ENCODE measurements around the gene CRYBG2. TPM values are rescaled to one million over a fixed set of nuclear protein-coding genes. Genes with fewer than 3 reads are reported as not detected.

Gene CRYBG2
- total RNA-seq, 2 experiments from 2014 or later, result 0.37 to 0.72 TPM

- Mint-ChIP-seq H3K36me3 (ENCODE audit: low read depth) (no peaks in the 10 kb centered on the region), H3K27ac (no peak overlapping the region), H3K9me3 (no peaks in the 10 kb centered on the region), H3K4me3 (no peak overlapping the region), H3K27me3 (ENCODE audit: low read depth) (no peaks in the 10 kb centered on the region), H3K4me1 (ENCODE audit: low read depth) (peaks cover 33% of the 10 kb centered on the region)
- CTCF ChIA-PET, result interaction anchor here (1.0 to 1.2 kb wide), 2 partner anchors 24 to 50 kb away, joined by 3 read pairs; partner anchors contain the start of gene CD52
- intact Hi-C loops (cut with micrococcal nuclease), result no loop called here
- no peak for DNase-seq
Measured at GRCh38 chr1:26367441-26367840, 13.5 kb upstream of the CRYBG2 start.

DNA sequence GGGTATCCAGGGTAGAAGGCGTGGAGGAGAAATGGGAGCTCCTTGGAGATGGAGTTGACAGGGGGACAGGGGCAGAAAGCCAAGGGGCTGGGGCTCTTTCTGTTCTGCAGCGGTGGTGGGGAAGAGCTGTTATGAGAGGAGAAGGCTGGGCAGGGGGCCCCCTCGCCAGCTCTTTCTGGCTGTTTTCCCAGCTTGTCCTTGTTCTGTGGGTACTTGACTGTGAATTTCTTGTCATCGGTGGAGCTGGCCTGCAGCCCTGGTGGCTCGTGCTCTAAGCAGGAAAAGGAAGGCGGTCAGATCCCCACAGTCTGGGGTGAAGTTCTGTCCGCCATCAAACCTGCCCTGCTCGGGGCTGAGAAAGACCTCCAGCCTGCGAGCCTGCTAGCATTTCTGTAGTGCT lies 11.0 kb upstream of the CRYBG2 start:
- no peak for DNase-seq
- intact Hi-C loops (cut with micrococcal nuclease), result loop anchor here (5.0 kb wide), 1 partner anchor 43 kb away; no protein-coding TSS in a partner anchor
- no peaks in the 10 kb centered on the region for H3K36me3 Mint-ChIP-seq (ENCODE audit: low read depth)
- CTCF ChIA-PET, result interaction anchor here (0.9 to 3.4 kb wide), 17 partner anchors 8 to 195 kb away, joined by 3 to 42 read pairs (median 6); partner anchors contain the start of genes CATSPER4, CRYBG2, ZNF593 and ZNF683
- no peak overlapping the region for H3K4me3 Mint-ChIP-seq
- H3K4me1 Mint-ChIP-seq (ENCODE audit: low read depth), result peaks cover 24% of the 10 kb centered on the region
- H3K9me3 Mint-ChIP-seq, result no peaks in the 10 kb centered on the region
- H3K27ac Mint-ChIP-seq, result no peak overlapping the region
- H3K27me3 Mint-ChIP-seq (ENCODE audit: low read depth), result peaks cover 6% of the 10 kb centered on the region

DNA sequence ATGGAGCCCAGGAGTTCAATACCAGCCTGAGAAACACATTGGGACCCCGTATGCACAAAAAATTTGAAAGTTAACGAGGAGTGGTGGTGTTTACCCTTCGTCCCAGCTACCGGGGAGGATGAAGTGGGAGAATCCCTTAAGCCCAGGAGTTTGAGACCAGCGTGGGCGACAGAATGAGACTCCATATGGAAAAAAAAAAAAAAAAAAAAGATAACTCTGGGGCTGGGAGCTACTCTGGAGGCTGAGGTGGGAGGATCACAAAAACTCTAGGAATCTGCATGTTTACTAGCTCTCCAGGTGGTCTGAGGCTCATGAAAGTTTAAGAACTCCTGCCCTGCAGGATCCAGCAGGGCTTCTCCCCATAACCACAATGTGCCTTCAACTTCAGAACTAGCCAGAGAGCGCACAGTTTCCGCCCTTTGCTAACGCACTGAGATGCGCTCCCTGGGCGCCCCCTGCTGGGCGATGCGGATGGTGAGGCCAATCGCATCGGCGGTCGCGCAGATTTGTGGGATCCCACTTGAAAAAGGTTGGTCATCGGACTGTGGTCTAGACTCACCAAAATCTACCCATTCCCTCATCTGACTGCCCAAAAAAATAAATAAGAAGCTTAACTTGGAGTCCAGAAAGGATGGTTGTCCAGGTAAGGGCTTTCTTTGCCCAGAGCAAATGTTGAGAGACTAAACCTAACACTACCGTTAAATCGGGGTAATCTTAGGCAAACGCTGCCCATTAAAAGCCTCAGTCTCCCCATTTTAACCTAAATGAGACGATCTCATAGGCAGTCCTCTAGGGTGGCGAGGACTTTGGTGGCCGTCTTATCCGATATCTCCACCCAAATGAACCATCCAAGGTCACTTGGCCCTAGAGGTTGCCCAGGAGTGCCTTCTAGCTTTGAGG lies 9.9 kb upstream of the CRYBG2 start:
- intact Hi-C loops (cut with micrococcal nuclease), result loop anchor here (1.0 to 5.0 kb wide), 4 partner anchors 41 to 87 kb away; no protein-coding TSS in a partner anchor
- Mint-ChIP-seq H3K9me3 (no peaks in the 10 kb centered on the region), H3K27me3 (ENCODE audit: low read depth) (peaks cover 6% of the 10 kb centered on the region), H3K4me3 (no peak overlapping the region), H3K27ac (no peak overlapping the region), H3K36me3 (ENCODE audit: low read depth) (no peaks in the 10 kb centered on the region), H3K4me1 (ENCODE audit: low read depth) (peaks cover 32% of the 10 kb centered on the region)
- CTCF ChIA-PET, result interaction anchor here (0.6 to 3.4 kb wide), 37 partner anchors 9 to 794 kb away, joined by 3 to 42 read pairs (median 4); partner anchors contain the start of genes CATSPER4, CD52, CRYBG2 and DHDDS
- DNase-seq, result peak; percentile 90

GRCh38 chr1:26362331-26362730 lies 8.4 kb upstream of the CRYBG2 start:
- CTCF ChIA-PET, result interaction anchor here (0.6 to 1.6 kb wide), 8 partner anchors 11 to 149 kb away, joined by 3 to 7 read pairs (median 4); partner anchors contain the start of gene CD52
- no peak overlapping the region for H3K27ac Mint-ChIP-seq
- no peaks in the 10 kb centered on the region for H3K36me3 Mint-ChIP-seq (ENCODE audit: low read depth)
- H3K4me1 Mint-ChIP-seq (ENCODE audit: low read depth), result peaks cover 32% of the 10 kb centered on the region
- H3K27me3 Mint-ChIP-seq (ENCODE audit: low read depth), result peaks cover 6% of the 10 kb centered on the region
- H3K9me3 Mint-ChIP-seq, result no peaks in the 10 kb centered on the region
- DNase-seq, result no peak
- intact Hi-C loops (cut with micrococcal nuclease), result loop anchor here (2.0 to 5.0 kb wide), 3 partner anchors 40 to 86 kb away; no protein-coding TSS in a partner anchor
- no peak overlapping the region for H3K4me3 Mint-ChIP-seq

DNA sequence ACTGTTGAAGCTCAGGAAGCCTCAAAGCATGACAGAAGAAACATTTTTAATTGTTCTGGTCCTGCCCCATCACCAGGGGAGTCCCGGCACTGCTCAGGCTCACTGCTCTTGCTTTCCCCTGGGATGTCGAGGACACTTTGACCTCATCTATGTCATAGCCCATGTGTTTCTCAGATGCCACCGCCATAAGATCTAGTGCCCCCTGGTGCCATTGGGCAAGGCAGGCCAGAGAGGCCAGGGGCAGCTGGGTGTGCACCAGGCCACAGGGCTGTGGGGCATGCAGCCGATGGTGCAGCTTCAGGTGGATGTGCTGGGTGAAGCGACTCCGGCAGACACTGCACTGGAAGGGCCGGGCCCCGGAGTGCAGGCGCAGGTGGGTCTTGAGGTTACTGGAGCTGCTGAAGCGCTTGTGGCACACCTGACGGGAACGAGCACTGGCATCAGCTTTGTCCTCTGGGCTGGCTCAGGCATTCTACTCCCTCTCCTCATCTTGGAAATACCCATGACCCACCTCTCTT lies 7.7 kb upstream of the CRYBG2 start:
- peaks cover 32% of the 10 kb centered on the region for H3K4me1 Mint-ChIP-seq (ENCODE audit: low read depth)
- H3K9me3 Mint-ChIP-seq, result no peaks in the 10 kb centered on the region
- intact Hi-C loops (cut with micrococcal nuclease), result loop anchor here (2.0 to 5.0 kb wide), 3 partner anchors 39 to 85 kb away; no protein-coding TSS in a partner anchor
- no peak overlapping the region for H3K4me3 Mint-ChIP-seq
- CTCF ChIA-PET, result interaction anchor here (0.6 to 1.6 kb wide), 8 partner anchors 12 to 149 kb away, joined by 3 to 7 read pairs (median 4); partner anchors contain the start of gene CD52
- no peaks in the 10 kb centered on the region for H3K36me3 Mint-ChIP-seq (ENCODE audit: low read depth)
- H3K27me3 Mint-ChIP-seq (ENCODE audit: low read depth), result peaks cover 6% of the 10 kb centered on the region
- no peak overlapping the region for H3K27ac Mint-ChIP-seq
- no peak for DNase-seq

GRCh38 chr1:26360807-26361604 lies 7.1 kb upstream of the CRYBG2 start:
- no peak for DNase-seq
- no peaks in the 10 kb centered on the region for H3K9me3 Mint-ChIP-seq
- peaks cover 6% of the 10 kb centered on the region for H3K27me3 Mint-ChIP-seq (ENCODE audit: low read depth)
- intact Hi-C loops (cut with micrococcal nuclease), result loop anchor here (5.0 kb wide), 1 partner anchor 39 kb away; no protein-coding TSS in a partner anchor
- H3K4me3 Mint-ChIP-seq, result peak overlapping the region; percentile 60
- H3K36me3 Mint-ChIP-seq (ENCODE audit: low read depth), result no peaks in the 10 kb centered on the region
- H3K4me1 Mint-ChIP-seq (ENCODE audit: low read depth), result peaks cover 32% of the 10 kb centered on the region
- no peak overlapping the region for H3K27ac Mint-ChIP-seq
- CTCF ChIA-PET, result interaction anchor here (0.6 to 1.2 kb wide), 4 partner anchors 85 to 191 kb away, joined by 3 to 4 read pairs (median 4); partner anchors contain the start of gene ZNF593

DNA sequence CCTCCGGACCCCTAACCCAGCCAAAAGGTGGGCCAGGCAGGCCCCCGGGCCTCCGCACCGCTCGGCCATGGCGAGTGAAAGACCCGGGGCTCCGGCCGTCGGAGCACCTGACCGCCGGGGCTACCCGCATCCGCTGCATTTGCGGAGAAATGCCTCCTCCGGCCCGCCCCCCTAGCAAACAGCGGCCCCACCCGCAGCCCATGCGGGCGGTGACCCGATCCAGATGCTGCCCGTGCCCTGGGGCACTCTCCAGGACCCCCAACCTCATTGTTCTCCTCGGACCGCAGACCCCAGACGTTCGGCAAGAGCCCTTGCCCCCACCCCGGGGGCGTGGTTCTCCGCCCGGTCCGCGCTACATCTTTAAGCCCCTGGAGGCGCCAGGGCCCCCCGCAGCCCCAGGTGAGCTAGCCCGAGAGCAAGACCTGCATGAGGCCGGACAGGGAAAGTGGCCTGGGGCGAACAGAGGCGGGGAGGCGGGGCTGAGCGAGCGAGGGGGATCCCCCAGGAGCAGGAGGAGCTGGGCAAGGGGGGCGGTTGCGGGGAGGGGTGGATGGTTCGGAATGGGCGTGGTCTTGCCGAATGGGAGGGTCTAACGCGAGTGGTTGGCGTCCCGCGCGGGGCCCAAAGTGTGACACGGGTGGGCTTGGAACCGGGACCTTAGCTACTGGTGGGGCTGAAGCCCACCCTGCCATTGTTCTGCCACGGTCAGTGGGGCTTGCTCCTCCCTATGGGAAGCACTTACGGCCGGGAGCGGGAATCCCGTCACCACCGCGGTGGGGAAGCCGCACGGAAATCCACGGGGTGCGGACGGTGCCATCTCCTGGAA lies 6.3 kb upstream of the CRYBG2 start:
- DNase-seq, result peak; percentile 67
- Mint-ChIP-seq H3K36me3 (ENCODE audit: low read depth) (no peaks in the 10 kb centered on the region), H3K27me3 (ENCODE audit: low read depth) (peaks cover 6% of the 10 kb centered on the region), H3K4me1 (ENCODE audit: low read depth) (peaks cover 32% of the 10 kb centered on the region), H3K9me3 (no peaks in the 10 kb centered on the region), H3K4me3 (peak overlapping the region; percentile 60), H3K27ac (no peak overlapping the region)
- intact Hi-C loops (cut with micrococcal nuclease), result loop anchor here (2.0 to 5.0 kb wide), 2 partner anchors 23 to 38 kb away; no protein-coding TSS in a partner anchor
- CTCF ChIA-PET, result interaction anchor here (0.9 to 1.3 kb wide), 2 partner anchors 57 to 190 kb away, joined by 4 read pairs; partner anchors contain the start of gene ZNF593

GRCh38 chr1:26358411-26359384 lies 4.8 kb upstream of the CRYBG2 start:
- Mint-ChIP-seq H3K36me3 (ENCODE audit: low read depth) (no peaks in the 10 kb centered on the region), H3K27ac (no peak overlapping the region), H3K27me3 (ENCODE audit: low read depth) (peaks cover 6% of the 10 kb centered on the region), H3K4me3 (no peak overlapping the region), H3K9me3 (no peaks in the 10 kb centered on the region), H3K4me1 (ENCODE audit: low read depth) (peaks cover 29% of the 10 kb centered on the region)
- peak; percentile 79 for DNase-seq
- CTCF ChIA-PET, result interaction anchor here (0.7 to 1.9 kb wide), 8 partner anchors 15 to 93 kb away, joined by 3 to 7 read pairs (median 4); no protein-coding TSS in a partner anchor
- intact Hi-C loops (cut with micrococcal nuclease), result loop anchor here (2.0 kb wide), 1 partner anchor 22 kb away; no protein-coding TSS in a partner anchor

- Mint-ChIP-seq H3K27ac (no peak overlapping the region), H3K36me3 (ENCODE audit: low read depth) (no peaks in the 10 kb centered on the region), H3K9me3 (no peaks in the 10 kb centered on the region), H3K4me1 (ENCODE audit: low read depth) (peaks cover 25% of the 10 kb centered on the region), H3K27me3 (ENCODE audit: low read depth) (peaks cover 6% of the 10 kb centered on the region), H3K4me3 (no peak overlapping the region)
- intact Hi-C loops (cut with micrococcal nuclease), result no loop called here
- CTCF ChIA-PET, result interaction anchor here (1.4 kb wide), 1 partner anchor 91 kb away, joined by 3 read pairs; no protein-coding TSS in a partner anchor
- no peak for DNase-seq
Measured at GRCh38 chr1:26357121-26357602, 3.2 kb upstream of the CRYBG2 start.

- no peak overlapping the region for H3K27ac Mint-ChIP-seq
Measured at GRCh38 chr1:26356106-26356505, 2.2 kb upstream of the CRYBG2 start.

More at GRCh38 chr1:26356106-26356505, 2.2 kb upstream of the CRYBG2 start:
- CTCF ChIA-PET, result no interaction called here
- no peak for DNase-seq
- peaks cover 5% of the 10 kb centered on the region for H3K27me3 Mint-ChIP-seq (ENCODE audit: low read depth)
- H3K36me3 Mint-ChIP-seq (ENCODE audit: low read depth), result no peaks in the 10 kb centered on the region
- intact Hi-C loops (cut with micrococcal nuclease), result no loop called here
- no peak overlapping the region for H3K4me3 Mint-ChIP-seq
- H3K9me3 Mint-ChIP-seq, result no peaks in the 10 kb centered on the region
- H3K4me1 Mint-ChIP-seq (ENCODE audit: low read depth), result peaks cover 25% of the 10 kb centered on the region
